Middle frontal gyrus (tissue), 1 donor: ENCODE data around the gene SGCD.
"Not testable (repeated sequence)": the region's sequence is repeated elsewhere in the genome, so short reads cannot be mapped to it uniquely, and the experiment has no call there.

ENCODE experiments used
- DNase-seq: peaks from one replicate; pipeline ENCODE4 v3.0.0-alpha.2; 2015; ENCODE audit warnings: low spot score; ENCODE audit errors: extremely low spot score

SGCD gene

GRCh38 chr5:156621719-156622118 lies 294.8 kb downstream of the SGCD start:
- DNase-seq = no peak

GRCh38 chr5:156623381-156624040 lies 296.5 kb downstream of the SGCD start:
- DNase-seq = no peak

GRCh38 chr5:156624686-156625085 lies 297.7 kb downstream of the SGCD start:
- no peak for DNase-seq

GRCh38 chr5:156628421-156628820 lies 301.5 kb downstream of the SGCD start:
- DNase-seq = no peak

- DNase-seq = no peak
These were observed 304.0 kb downstream of the SGCD start for GRCh38 chr5:156631005-156631404.

- DNase-seq = no peak
These were observed 307.3 kb downstream of the SGCD start for GRCh38 chr5:156634301-156634700.

- DNase-seq = no peak
These were observed 313.8 kb downstream of the SGCD start for GRCh38 chr5:156640691-156641241.

- no peak for DNase-seq
These were observed 314.7 kb downstream of the SGCD start for GRCh38 chr5:156641686-156642085.

GRCh38 chr5:156647034-156647451 lies 320.1 kb downstream of the SGCD start:
- DNase-seq = no peak

- DNase-seq = no peak
These were observed 327.5 kb downstream of the SGCD start for GRCh38 chr5:156654444-156654843.

GRCh38 chr5:156655732-156656131 lies 328.8 kb downstream of the SGCD start:
- no peak for DNase-seq

- DNase-seq = not testable (repeated sequence)
These were observed 337.9 kb downstream of the SGCD start for GRCh38 chr5:156664832-156665231.

GRCh38 chr5:156666686-156667085 lies 339.7 kb downstream of the SGCD start:
- not testable (repeated sequence) for DNase-seq

- no peak for DNase-seq
These were observed 340.7 kb downstream of the SGCD start for GRCh38 chr5:156667616-156668015.

- no peak for DNase-seq
These were observed 342.5 kb downstream of the SGCD start for GRCh38 chr5:156669416-156669815.

- no peak for DNase-seq
These were observed 343.7 kb downstream of the SGCD start for GRCh38 chr5:156670615-156671014.

- DNase-seq = no peak
These were observed 348.4 kb downstream of the SGCD start for GRCh38 chr5:156675395-156675794.

- DNase-seq = no peak
These were observed 351.0 kb downstream of the SGCD start for GRCh38 chr5:156677963-156678362.

GRCh38 chr5:156678484-156678883 lies 351.5 kb downstream of the SGCD start:
- DNase-seq = no peak

GRCh38 chr5:156680831-156681230 lies 353.9 kb downstream of the SGCD start:
- DNase-seq = no peak

- DNase-seq = no peak
These were observed 354.3 kb downstream of the SGCD start for GRCh38 chr5:156681265-156681664.

- DNase-seq = no peak
These were observed 356.0 kb downstream of the SGCD start for GRCh38 chr5:156682971-156683370.

GRCh38 chr5:156683509-156683908 lies 356.5 kb downstream of the SGCD start:
- DNase-seq = no peak
